ENCODE results near the gene ZNF837. TPM values are rescaled to one million over a fixed set of nuclear protein-coding genes. Genes with fewer than 3 reads are reported as not detected.

The ZNF837 gene
- polyA plus RNA-seq, 1 donor (not counting 4 experiments of a cell fraction or from before 2014, with no cell fraction given), result 0.29 TPM

DNA sequence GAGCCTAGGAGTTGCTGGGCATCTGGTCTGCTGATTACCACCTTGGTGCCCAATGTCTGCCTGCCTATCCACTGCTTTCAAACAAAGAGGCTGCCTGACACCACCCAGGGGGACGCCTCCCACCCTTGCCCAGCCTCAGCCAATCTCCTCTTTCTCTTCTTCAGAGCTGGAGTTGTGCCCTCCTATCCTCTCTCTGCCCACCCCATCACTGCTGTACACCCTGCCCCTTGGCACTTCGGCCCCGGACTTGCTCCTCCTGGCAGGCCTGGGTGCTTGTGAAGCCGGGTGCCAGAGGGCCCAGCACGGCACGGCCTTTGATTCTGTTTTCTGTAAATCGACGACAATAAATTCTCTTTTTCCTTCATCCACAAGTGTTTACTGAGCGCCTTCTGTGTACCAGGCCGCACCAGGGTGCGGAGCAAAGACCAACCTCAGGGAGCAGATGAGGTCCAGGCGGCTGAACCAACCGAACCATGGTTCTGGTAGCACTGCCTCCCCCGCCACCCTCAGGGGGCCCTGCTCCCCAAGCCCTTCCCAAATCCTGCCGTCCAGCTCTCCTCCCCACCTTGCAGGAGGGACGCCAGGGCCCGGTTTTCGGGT, 19.6 kb upstream of the ZNF837 start:
- Histone ChIP-seq H3K9me3 (ENCODE audit: control insufficient read depth, low read depth, low read length) (no peaks in the 10 kb centered on the region), H3K4me2 (ENCODE audit: control insufficient read depth, extremely low read depth, insufficient read depth, low read depth, low read length) (peak overlapping the region; percentile 65), H3K9ac (ENCODE audit: control insufficient read depth, extremely low read depth, insufficient read depth, low read length) (no peak overlapping the region), H4K20me1 (ENCODE audit: control insufficient read depth, extremely low read depth, insufficient read depth, low read length) (peaks cover 2% of the 10 kb centered on the region), H2AFZ (ENCODE audit: control insufficient read depth, low read length) (peak overlapping the region; percentile 43), H3K4me1 (ENCODE audit: control insufficient read depth, extremely low read depth, insufficient read depth, low read length) (peaks cover 15% of the 10 kb centered on the region), H3K27me3 (ENCODE audit: control insufficient read depth, extremely low read depth, insufficient read depth, low read length) (no peaks in the 10 kb centered on the region), H3K9me1 (ENCODE audit: control insufficient read depth, extremely low read depth, insufficient read depth, low read length) (no peaks in the 10 kb centered on the region), H3K36me3 (ENCODE audit: control insufficient read depth in 2 of 2, extremely low read depth in 1 of 2, insufficient read depth in 2 of 2, low read length in 2 of 2) (no peaks in the 10 kb centered on the region), H3K27ac (ENCODE audit: control insufficient read depth, insufficient read depth, low read length) (no peak overlapping the region), H3K4me3 (ENCODE audit: control insufficient read depth in 2 of 3, extremely low read depth in 1 of 3, insufficient read depth in 2 of 3, low read depth in 1 of 3, low read length in 3 of 3) (no peak overlapping the region), H3K79me2 (ENCODE audit: control insufficient read depth, insufficient read depth, low read length) (peaks cover 5% of the 10 kb centered on the region)
- dilution Hi-C loops (cut with MboI; ENCODE audit: extremely low pct_ligation_motif_present, low sequenced_read_pairs), result no loop called here
- FAIRE-seq (no peak), DNase-seq (ENCODE audit: low read depth, low spot score) (no peak)
- TF ChIP-seq EZH2 (IDR thresholded peaks at IDR 0.05; ENCODE audit: low read length), result no peak
- TF ChIP-seq, protein P1, sequence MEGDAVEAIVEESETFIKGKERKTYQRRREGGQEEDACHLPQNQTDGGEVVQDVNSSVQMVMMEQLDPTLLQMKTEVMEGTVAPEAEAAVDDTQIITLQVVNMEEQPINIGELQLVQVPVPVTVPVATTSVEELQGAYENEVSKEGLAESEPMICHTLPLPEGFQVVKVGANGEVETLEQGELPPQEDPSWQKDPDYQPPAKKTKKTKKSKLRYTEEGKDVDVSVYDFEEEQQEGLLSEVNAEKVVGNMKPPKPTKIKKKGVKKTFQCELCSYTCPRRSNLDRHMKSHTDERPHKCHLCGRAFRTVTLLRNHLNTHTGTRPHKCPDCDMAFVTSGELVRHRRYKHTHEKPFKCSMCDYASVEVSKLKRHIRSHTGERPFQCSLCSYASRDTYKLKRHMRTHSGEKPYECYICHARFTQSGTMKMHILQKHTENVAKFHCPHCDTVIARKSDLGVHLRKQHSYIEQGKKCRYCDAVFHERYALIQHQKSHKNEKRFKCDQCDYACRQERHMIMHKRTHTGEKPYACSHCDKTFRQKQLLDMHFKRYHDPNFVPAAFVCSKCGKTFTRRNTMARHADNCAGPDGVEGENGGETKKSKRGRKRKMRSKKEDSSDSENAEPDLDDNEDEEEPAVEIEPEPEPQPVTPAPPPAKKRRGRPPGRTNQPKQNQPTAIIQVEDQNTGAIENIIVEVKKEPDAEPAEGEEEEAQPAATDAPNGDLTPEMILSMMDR (optimal IDR thresholded peaks at IDR 0.05 in 1 of 3, IDR thresholded peaks at IDR 0.05 in 1 of 3, conservative IDR thresholded peaks at IDR 0.05 in 1 of 3; ENCODE audit: extremely low read depth in 1 of 3, insufficient read depth in 2 of 3, low read length in 3 of 3), result no peak

GRCh38 chr19:58399903-58400302, 19.1 kb upstream of the ZNF837 start:
- no peak overlapping the region for H3K4me3 ChIP-seq (ENCODE audit: control insufficient read depth in 2 of 3, extremely low read depth in 1 of 3, insufficient read depth in 2 of 3, low read depth in 1 of 3, low read length in 3 of 3)
- H3K27ac ChIP-seq (ENCODE audit: control insufficient read depth, insufficient read depth, low read length), result no peak overlapping the region
- DNase-seq (ENCODE audit: low read depth, low spot score) (no peak), FAIRE-seq (no peak)
- peaks cover 0 to 3% of the 10 kb centered on the region in 2 experiments for H3K36me3 ChIP-seq (ENCODE audit: control insufficient read depth in 2 of 2, extremely low read depth in 1 of 2, insufficient read depth in 2 of 2, low read length in 2 of 2)
- peaks cover 21% of the 10 kb centered on the region for H3K4me1 ChIP-seq (ENCODE audit: control insufficient read depth, extremely low read depth, insufficient read depth, low read length)
- H3K27me3 ChIP-seq (ENCODE audit: control insufficient read depth, extremely low read depth, insufficient read depth, low read length), result no peaks in the 10 kb centered on the region
- H3K4me2 ChIP-seq (ENCODE audit: control insufficient read depth, extremely low read depth, insufficient read depth, low read depth, low read length), result no peak overlapping the region
- H3K9me1 ChIP-seq (ENCODE audit: control insufficient read depth, extremely low read depth, insufficient read depth, low read length), result no peaks in the 10 kb centered on the region
- H4K20me1 ChIP-seq (ENCODE audit: control insufficient read depth, extremely low read depth, insufficient read depth, low read length), result peaks cover 6% of the 10 kb centered on the region
- no peak for TF ChIP-seq EZH2 (IDR thresholded peaks at IDR 0.05; ENCODE audit: low read length)
- TF ChIP-seq, protein P1 (optimal IDR thresholded peaks at IDR 0.05 in 1 of 3, IDR thresholded peaks at IDR 0.05 in 1 of 3, conservative IDR thresholded peaks at IDR 0.05 in 1 of 3; ENCODE audit: extremely low read depth in 1 of 3, insufficient read depth in 2 of 3, low read length in 3 of 3), result no peak
- H2AFZ ChIP-seq (ENCODE audit: control insufficient read depth, low read length), result no peak overlapping the region
- dilution Hi-C loops (cut with MboI; ENCODE audit: extremely low pct_ligation_motif_present, low sequenced_read_pairs), result no loop called here
- H3K79me2 ChIP-seq (ENCODE audit: control insufficient read depth, insufficient read depth, low read length), result peaks cover 5% of the 10 kb centered on the region
- no peak overlapping the region for H3K9ac ChIP-seq (ENCODE audit: control insufficient read depth, extremely low read depth, insufficient read depth, low read length)
- no peaks in the 10 kb centered on the region for H3K9me3 ChIP-seq (ENCODE audit: control insufficient read depth, low read depth, low read length)
